ENCODE results near the gene CNN2.
"Not testable (repeated sequence)": the region's sequence is repeated elsewhere in the genome, so short reads cannot be mapped to it uniquely, and the experiment has no call there.

CNN2 gene

GRCh38 chr19:1010586-1011510, 15.6 kb upstream of the CNN2 start:
- no peak for DNase-seq (ENCODE audit: low spot score)

GRCh38 chr19:1011831-1012333, 14.5 kb upstream of the CNN2 start:
- DNase-seq (ENCODE audit: low spot score): no peak

GRCh38 chr19:1012334-1012733, 14.1 kb upstream of the CNN2 start:
- DNase-seq (ENCODE audit: low spot score): no peak

GRCh38 chr19:1013218-1013617, 13.2 kb upstream of the CNN2 start:
- no peak for DNase-seq (ENCODE audit: low spot score)

GRCh38 chr19:1014161-1015060, 12.0 kb upstream of the CNN2 start:
- DNase-seq (ENCODE audit: low spot score): no peak

GRCh38 chr19:1015061-1015781, 11.2 kb upstream of the CNN2 start:
- DNase-seq (ENCODE audit: low spot score): no peak

- DNase-seq (ENCODE audit: low spot score): no peak
Measured at GRCh38 chr19:1015782-1016646, 10.4 kb upstream of the CNN2 start.

- peak; percentile 98 for DNase-seq (ENCODE audit: low spot score)
Measured at GRCh38 chr19:1016647-1017114, 9.7 kb upstream of the CNN2 start.

GRCh38 chr19:1017115-1017905, 9.1 kb upstream of the CNN2 start:
- DNase-seq (ENCODE audit: low spot score): peak; percentile 42

- DNase-seq (ENCODE audit: low spot score): no peak
Measured at GRCh38 chr19:1017906-1018305, 8.5 kb upstream of the CNN2 start.

- no peak for DNase-seq (ENCODE audit: low spot score)
Measured at GRCh38 chr19:1018393-1018792, 8.0 kb upstream of the CNN2 start.

GRCh38 chr19:1018932-1019615, 7.3 kb upstream of the CNN2 start:
- DNase-seq (ENCODE audit: low spot score): no peak

- DNase-seq (ENCODE audit: low spot score): no peak
Measured at GRCh38 chr19:1019616-1019961, 6.8 kb upstream of the CNN2 start.

GRCh38 chr19:1019980-1020867, 6.2 kb upstream of the CNN2 start:
- DNase-seq (ENCODE audit: low spot score): no peak

GRCh38 chr19:1020868-1021425, 5.5 kb upstream of the CNN2 start, which contains the start of gene TMEM259:
TSS of gene TMEM259 (minus strand) at chr19:1021123. CDS start at chr19:1020996, 127 bp downstream.
- DNase-seq (ENCODE audit: low spot score): peak; percentile 94

- DNase-seq (ENCODE audit: low spot score): not testable (repeated sequence)
Measured at GRCh38 chr19:1023883-1024188, 2.6 kb upstream of the CNN2 start.

- not testable (repeated sequence) for DNase-seq (ENCODE audit: low spot score)
Measured at GRCh38 chr19:1025080-1025479, 1.3 kb upstream of the CNN2 start.
